Left hindlimb (tissue), 1 donor: ENCODE measurements around the gene MCC.

ENCODE experiments used
- DNase-seq: peaks from one replicate; pipeline ENCODE4 v3.0.0-alpha.2; 2018

Gene MCC

GRCh38 chr5:113487781-113488644, at the start of gene MCC:
MCC (minus strand) TSS chr5:113488453.
- DNase-seq = peak; percentile 91

GRCh38 chr5:113531481-113532159, 43.4 kb upstream of the MCC start:
- DNase-seq = no peak

- DNase-seq = no peak
Measured at GRCh38 chr5:113527746-113528145, 39.5 kb upstream of the MCC start.

GRCh38 chr5:113526421-113526820, 38.2 kb upstream of the MCC start:
- no peak for DNase-seq

GRCh38 chr5:113524927-113525326, 36.7 kb upstream of the MCC start:
- DNase-seq = no peak

- DNase-seq = no peak
Measured at GRCh38 chr5:113523168-113523567, 34.9 kb upstream of the MCC start.

GRCh38 chr5:113520899-113521298, 32.6 kb upstream of the MCC start:
- DNase-seq = no peak

- no peak for DNase-seq
Measured at GRCh38 chr5:113520429-113520828, 32.2 kb upstream of the MCC start.

GRCh38 chr5:113519412-113519811, 31.2 kb upstream of the MCC start:
- no peak for DNase-seq

GRCh38 chr5:113518884-113519283, 30.6 kb upstream of the MCC start:
- DNase-seq = no peak

- no peak for DNase-seq
Measured at GRCh38 chr5:113514289-113514635, 26.0 kb upstream of the MCC start.

GRCh38 chr5:113513384-113514288, 25.4 kb upstream of the MCC start, which contains the start of gene YTHDC2:
YTHDC2 (plus strand) TSS chr5:113513694; CDS start chr5:113513896, 202 bp downstream.
- peak; percentile 93 for DNase-seq

GRCh38 chr5:113512341-113512740, 24.1 kb upstream of the MCC start:
- DNase-seq = no peak

- no peak for DNase-seq
Measured at GRCh38 chr5:113510836-113511451, 22.7 kb upstream of the MCC start.

- no peak for DNase-seq
Measured at GRCh38 chr5:113508756-113509155, 20.5 kb upstream of the MCC start.

- no peak for DNase-seq
Measured at GRCh38 chr5:113507601-113508000, 19.3 kb upstream of the MCC start.

- DNase-seq = no peak
Measured at GRCh38 chr5:113505181-113505580, 16.9 kb upstream of the MCC start.

- no peak for DNase-seq
Measured at GRCh38 chr5:113503146-113503545, 14.9 kb upstream of the MCC start.

- DNase-seq = no peak
Measured at GRCh38 chr5:113502073-113502472, 13.8 kb upstream of the MCC start.

- no peak for DNase-seq
Measured at GRCh38 chr5:113495422-113495841, 7.2 kb upstream of the MCC start.

- DNase-seq = no peak
Measured at GRCh38 chr5:113493446-113493845, 5.2 kb upstream of the MCC start.

GRCh38 chr5:113491022-113491421, 2.8 kb upstream of the MCC start:
- no peak for DNase-seq

- no peak for DNase-seq
Measured at GRCh38 chr5:113490317-113490716, 2.1 kb upstream of the MCC start.
